Esophagus mucosa (tissue), 1 donor: ENCODE data around the gene LHX3. TPM values are rescaled to one million over a fixed set of nuclear protein-coding genes. Genes with fewer than 3 reads are reported as not detected.
"Not testable (repeated sequence)": the region's sequence is repeated elsewhere in the genome, so short reads cannot be mapped to it uniquely, and the experiment has no call there.

Experiments used
- ATAC-seq: fragments of 200-7000 bp; cut with Tn5 transposase; one replicate; pipeline ENCODE4 v1.9.1; 2020
- total RNA-seq: library from RNA; stranded (reverse); gene quantifications from one replicate; pipeline ENCODE4 v1.2.4, GENCODE V29; 2023
- donor health status: DM: yes; HTN: yes; CAD: no.

LHX3 gene
- total RNA-seq, 1 donor from 2014 or later, result 0.08 TPM

DNA sequence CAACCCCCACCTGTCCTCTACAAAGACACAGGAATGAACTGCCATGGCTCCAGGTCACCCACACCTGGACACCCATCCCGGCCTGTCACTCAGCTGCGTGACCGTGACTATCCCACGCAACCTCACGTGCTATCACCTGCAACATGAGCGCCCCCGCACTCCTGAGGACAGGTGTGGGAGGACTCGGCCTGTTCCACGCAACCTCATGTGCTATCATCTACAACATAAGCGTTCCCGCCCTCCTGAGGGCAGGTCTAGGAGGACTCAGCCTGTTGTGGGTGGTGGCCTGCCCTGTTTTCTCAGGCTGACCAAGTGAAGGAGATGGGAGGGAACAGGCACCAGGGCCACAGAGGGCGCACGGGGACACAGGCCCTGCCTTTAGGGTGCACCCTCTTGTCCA is 36.6 kb upstream of the LHX3 start:
- ATAC-seq, result no peak

DNA sequence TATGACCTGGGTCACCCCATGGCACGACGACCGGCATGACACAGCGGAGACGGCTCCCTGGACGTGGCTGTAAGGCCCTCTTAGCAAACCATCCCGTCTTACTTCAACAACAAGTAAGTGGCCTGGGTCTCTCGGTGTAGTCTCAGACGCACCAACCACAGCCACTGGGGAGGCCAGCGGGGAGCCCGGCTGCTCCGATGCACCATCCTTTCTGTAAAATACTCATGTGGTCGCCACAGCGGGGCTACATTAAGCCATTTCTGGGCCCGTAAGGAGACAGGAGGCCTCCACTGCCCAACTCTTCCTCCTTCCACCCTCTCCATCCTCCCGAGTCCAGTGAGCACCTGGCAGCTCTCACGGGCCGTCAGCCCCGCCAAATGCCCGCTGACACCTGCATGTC is 36.0 kb upstream of the LHX3 start:
- ATAC-seq, result no peak

GRCh38 chr9:136239983-136240330 is 35.0 kb upstream of the LHX3 start:
- ATAC-seq, result peak; percentile 37

DNA sequence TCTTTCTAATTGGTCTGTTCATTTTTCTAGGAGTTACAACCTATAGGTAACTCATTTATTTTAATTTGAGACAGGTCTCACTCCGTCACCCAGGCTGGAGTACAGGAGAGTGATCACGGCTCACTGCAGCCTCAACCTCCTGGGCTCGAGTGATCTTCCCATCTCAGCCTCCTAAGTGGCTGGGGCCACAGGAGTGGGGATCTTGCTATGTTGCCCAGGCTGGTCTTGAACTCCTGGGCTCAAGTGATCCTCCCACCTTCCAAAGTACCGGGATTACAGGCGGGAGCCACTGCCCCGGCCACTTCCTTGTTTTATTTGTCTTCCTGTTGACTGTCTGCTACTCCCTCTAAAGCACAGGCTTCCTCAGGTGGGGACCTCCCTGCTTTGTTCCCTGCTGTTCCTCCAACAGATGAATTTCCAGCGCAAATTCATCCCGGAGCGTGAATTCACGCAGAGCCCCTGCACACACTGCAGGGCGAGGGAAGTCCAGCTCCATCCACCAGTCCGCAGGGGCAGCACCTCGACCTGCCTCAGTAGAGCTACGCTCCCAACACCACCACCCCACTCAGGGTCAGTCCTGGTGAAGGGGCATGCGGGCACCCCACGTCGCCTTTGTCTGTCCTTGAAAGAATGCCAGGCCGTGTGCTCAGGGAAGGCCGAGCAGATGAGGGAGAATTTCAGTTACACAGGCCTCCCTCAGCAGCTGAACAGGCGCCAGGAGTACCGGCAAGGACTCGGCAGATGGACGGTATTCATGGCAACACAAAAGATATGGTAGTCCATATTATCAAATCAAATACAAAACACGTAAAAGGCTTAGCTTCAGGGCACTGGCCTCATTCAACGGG is 34.4 kb upstream of the LHX3 start:
- ATAC-seq, result no peak

GRCh38 chr9:136238342-136238732 is 33.4 kb upstream of the LHX3 start:
- no peak for ATAC-seq

DNA sequence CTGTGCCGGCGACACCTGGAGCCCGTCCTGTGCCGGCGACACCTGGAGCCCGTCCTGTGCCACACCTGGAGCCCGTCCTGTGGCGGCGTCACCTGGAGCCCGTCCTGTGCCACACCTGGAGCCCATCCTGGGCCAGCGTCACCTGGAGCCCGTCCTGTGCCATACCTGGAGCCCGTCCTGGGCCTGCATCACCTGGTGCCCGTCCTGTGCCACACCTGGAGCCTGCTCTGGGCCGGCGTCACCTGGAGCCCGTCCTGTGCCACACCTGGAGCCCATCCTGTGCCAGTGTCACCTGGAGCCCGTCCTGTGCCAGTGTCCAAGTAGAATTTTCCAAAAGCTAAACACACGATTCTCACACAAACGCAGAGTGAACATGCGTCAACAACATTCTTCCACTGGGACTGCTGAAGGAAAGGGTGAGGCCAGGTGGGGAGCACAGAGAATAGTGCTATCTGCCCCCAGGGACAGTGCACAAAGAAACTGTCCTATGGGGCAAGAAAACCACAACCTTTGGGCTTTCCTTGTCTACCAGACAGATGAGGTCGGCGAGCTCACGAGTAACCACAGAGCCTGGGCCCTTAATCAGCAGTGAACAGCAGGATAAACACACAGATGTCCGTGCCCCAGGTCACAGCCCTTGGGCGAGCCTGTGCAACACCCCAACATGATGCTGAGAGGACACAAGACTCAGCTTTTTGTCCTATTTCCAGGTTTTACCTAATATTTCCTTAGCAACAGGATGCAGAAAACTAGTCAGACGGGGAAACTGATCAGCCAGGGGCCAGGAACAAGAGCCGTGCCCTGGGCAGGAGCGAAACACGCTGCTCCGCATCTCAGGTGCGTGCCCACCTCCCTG is 32.8 kb upstream of the LHX3 start:
- ATAC-seq, result no peak

DNA sequence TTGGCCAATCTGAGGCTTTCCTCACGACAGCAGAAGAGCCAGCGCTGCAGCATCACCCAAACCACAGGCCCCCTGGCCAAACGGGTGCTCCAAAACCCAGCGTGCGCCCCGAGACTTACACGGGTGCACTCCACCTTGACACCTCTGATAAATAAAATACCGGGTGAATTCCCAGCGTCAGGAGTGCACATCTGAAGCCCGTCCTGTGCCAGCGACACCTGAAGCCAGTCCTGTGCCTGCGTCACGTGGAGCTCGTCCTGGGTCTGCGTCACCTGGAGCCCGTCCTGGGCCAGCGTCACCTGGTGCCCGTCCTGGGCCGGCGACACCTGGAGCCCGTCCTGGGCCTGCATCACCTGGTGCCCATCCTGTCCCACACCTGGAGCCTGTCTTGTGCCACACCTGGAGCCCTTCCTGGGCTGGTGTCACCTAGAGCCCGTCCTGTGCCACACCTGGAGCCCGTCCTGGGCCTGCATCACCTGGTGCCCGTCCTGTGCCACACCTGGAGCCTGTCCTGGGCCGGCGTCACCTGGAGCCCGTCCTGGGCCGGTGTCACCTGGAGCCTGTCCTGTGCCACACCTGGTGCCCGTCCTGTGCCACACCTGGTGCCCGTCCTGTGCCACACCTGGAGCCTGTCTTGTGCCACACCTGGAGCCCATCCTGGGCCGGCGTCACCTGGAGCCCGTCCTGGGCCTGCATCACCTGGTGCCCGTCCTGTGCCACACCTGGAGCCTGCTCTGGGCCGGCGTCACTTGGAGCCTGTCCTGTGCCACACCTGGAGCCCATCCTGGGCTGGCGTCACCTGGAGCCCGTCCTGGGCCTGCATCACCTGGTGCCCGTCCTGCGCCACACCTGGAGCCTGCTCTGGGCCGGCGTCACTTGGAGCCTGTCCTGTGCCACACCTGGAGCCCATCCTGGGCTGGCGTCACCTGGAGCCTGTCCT is 31.8 kb upstream of the LHX3 start:
- not testable (repeated sequence) for ATAC-seq

DNA sequence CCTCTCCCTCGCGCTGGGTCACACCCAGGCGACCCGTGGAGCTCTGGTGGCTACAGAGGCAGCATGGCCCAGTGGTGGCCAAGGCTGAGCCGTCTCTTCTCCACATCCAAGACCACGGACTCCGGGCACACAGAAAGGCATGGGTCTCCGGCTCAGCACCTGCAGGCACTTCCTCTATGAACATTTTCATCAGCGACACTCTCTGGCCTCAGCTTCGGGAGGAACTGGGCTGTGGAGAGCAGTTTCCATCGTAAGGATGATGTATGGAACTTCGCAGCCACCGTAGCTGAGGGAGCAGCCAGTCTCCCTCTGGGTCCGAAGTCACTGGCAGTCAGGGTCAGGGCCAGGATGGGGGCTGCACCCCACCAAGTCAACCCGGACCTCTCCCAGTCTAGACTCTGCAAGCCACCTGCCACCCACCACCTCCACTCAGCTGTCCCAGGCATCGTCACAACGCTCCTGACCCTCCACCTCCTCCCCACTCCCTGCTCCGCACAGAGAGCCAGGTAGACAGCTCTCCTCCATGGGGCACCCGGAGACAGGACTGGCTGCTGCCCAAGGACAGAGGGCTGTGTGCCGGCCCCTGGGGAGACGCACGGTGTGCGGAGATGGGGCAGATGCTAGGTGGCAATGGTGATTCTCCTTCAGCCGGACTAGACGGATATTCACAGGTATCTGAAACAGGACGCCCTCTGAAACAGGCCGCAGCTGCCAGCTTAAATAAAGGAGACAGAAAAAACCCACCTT is 31.0 kb upstream of the LHX3 start:
- ATAC-seq, result no peak

DNA sequence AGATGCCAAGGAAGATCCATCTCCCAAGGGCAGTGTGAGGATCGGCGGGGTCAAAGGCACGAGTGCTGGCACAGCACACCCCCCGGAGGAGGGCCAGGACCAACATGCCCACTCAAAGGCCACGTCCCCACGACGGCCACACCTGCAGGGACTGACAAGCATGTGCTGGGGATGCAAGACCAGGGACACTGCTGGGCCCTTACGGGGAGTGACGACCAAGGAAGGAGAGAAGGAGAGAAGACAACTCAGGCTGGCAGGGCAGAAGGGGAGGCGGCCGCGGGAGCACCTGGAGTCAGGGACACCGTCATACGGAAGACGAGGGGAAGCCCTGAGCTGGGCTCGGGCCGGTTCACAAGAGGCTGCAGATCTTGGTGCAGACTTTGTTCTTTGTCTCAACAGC is 30.2 kb upstream of the LHX3 start:
- ATAC-seq, result no peak

- ATAC-seq, result no peak
Observed at GRCh38 chr9:136234597-136234996, 29.7 kb upstream of the LHX3 start.

DNA sequence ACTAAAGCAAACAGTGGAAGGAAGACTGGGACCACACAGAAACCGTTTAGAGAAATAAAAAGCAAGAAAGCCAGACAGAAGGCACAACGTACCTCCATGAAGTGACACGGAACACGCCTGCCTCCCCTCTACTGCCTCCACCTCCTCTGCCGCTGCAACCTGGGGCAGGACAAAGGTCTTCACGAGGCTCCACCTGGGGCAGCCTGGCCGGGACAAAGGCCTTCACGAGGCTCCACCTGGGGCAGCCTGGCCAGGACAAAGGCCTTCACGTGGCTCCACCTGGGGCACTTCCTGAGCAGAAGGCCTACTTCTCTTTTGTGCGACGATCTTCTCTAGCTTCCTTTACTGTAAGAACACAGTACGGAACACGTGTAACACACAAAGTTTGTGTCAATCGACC is 28.9 kb upstream of the LHX3 start:
- ATAC-seq, result no peak

GRCh38 chr9:136233411-136233810 is 28.5 kb upstream of the LHX3 start:
- no peak for ATAC-seq

- no peak for ATAC-seq
Observed at GRCh38 chr9:136232969-136233368, 28.0 kb upstream of the LHX3 start.

DNA sequence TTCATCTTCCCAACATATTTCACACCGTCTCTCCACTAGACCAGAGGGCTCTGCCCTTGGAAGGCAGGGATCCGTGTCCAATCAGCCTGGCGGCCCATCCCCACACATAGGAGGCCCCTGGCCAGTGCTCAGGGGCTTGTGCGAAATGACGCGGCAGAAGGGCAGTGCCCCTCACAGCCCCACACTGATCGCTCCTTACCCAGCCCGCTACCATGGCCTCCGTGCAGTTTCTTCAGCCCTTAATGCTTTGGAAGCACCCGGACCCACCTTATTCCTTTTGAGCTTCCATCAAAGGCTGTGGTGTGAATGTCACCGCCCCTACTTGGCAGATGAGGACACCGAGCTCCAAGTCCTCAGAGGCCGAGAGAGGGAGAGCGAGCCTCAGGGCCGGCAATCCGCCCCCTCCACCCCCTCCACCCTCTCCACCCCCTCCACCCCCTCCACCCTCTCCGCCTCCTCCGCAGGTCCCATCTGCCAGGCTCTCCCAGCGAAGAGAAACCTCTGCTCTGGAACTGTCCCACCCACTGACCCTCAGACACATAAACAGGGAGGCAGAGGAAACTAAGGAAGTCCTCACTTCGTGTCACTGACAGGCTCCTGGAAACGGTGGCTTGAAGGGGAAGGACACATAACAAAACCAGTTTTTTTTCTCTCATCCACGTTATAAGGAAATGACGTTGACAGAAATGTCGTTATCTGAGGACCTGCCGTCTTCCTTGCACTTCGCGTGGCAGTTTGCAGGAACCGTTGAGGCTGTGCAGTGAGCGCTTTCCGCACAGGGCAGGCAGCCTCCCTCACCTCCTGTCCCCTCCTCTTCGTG is 26.8 kb upstream of the LHX3 start:
- ATAC-seq, result no peak

- ATAC-seq, result no peak
Observed at GRCh38 chr9:136230773-136231172, 25.8 kb upstream of the LHX3 start.

DNA sequence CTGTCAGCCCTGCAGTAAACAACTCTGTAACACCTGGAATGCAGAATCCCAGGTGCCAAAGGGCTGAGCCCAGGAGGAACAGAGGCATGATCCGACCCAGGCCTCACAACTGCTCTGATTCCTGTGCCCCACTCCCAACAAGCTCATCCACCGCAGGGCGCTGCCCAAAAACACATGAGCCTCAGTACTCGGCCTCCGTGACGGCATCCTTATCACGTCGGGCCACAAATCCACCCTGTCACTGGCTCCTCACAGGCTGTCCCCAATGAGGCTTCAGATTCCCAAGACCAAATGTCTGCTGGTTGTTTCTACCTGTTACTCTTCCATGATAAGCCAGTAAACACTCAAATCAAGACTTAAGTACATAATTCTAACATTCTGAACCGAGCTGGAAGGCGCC is 25.4 kb upstream of the LHX3 start:
- ATAC-seq, result no peak

DNA sequence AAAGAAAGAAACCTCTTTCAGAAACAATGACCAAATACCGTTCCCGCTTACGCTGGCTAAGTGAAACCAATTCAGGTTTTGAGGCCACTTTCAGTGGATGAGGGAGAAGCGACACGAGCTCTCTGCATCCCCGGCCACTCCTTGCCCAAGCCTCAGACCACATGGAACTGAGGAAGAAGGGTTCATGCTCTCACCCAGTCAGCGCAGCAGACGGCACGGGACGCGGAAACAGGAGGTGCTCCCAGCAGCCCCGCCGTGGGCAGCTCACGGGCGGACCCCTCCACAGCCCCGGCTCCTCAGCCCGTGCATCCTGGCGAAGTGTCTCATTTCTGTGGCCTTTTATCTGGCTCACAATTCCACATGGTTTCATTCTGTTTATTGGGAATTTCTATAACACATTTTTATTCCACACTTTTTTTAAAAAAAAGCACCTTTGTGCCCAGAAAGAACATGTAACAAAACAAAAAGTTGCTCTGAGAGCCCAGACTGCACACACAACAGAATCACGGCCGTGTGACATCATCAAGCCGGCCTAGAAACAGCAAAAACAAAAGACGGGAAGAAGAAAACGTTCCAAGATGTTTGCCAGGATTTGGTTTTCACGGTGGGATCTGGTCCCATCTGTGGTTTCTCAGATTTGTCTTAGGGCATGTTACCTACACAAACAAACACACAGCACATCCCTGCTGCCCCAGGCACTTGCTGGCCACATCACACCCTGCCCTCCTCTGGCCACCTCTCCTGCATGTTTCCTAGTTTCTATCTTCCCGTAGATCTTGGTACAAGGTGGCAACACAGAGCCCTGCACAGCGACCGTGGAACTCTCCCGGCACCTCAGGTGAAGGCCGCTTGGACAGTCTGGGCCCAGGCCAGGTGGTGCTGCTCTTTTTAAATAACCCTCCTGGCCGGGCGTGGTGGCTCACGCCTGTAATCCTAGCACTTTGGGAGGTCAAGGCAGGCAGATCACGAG is 24.5 kb upstream of the LHX3 start:
- ATAC-seq, result no peak

GRCh38 chr9:136228107-136228875 is 23.4 kb upstream of the LHX3 start:
- peak; percentile 78 for ATAC-seq
